GM19395 (cell line): Measurements from ENCODE around the gene RAB23.
A peak's percentile ranks its signal among the peaks of the same experiment; 100 is the strongest.
"Not testable (repeated sequence)": the region's sequence is repeated elsewhere in the genome, so short reads cannot be mapped to it uniquely, and the experiment has no call there.

ENCODE experiments used
- ATAC-seq: cut with Tn5 transposase; IDR thresholded peaks from one replicate; pipeline ENCODE4 v1.9.1; 2021; ENCODE audit warnings: mild to moderate bottlenecking, moderate library complexity; ENCODE audit not compliant: unreplicated experiment

The RAB23 gene

GRCh38 chr6:57243954-57244353 lies 21.8 kb upstream of the RAB23 start:
- no peak for ATAC-seq

- ATAC-seq: not testable (repeated sequence)
These were observed 21.4 kb upstream of the RAB23 start for GRCh38 chr6:57243526-57243925.

GRCh38 chr6:57242505-57242904 lies 20.4 kb upstream of the RAB23 start:
- ATAC-seq: no peak

GRCh38 chr6:57226221-57226620 lies 4.1 kb upstream of the RAB23 start:
- ATAC-seq: no peak

- no peak for ATAC-seq
These were observed 2.8 kb upstream of the RAB23 start for GRCh38 chr6:57224769-57225515.

GRCh38 chr6:57222743-57223077 lies 603 bp upstream of the RAB23 start:
- ATAC-seq: no peak

GRCh38 chr6:57221191-57221935 lies 744 bp downstream of the RAB23 start:
- ATAC-seq: peak; percentile 60

GRCh38 chr6:57220083-57220703 lies 1.9 kb downstream of the RAB23 start:
- ATAC-seq: no peak

GRCh38 chr6:57217270-57217669 lies 4.8 kb downstream of the RAB23 start:
- no peak for ATAC-seq

- ATAC-seq: no peak
These were observed 5.6 kb downstream of the RAB23 start for GRCh38 chr6:57216235-57217101.

GRCh38 chr6:57215260-57215659 lies 6.8 kb downstream of the RAB23 start:
- no peak for ATAC-seq

GRCh38 chr6:57210060-57210459 lies 12.0 kb downstream of the RAB23 start:
- ATAC-seq: no peak

- ATAC-seq: no peak
These were observed 13.1 kb downstream of the RAB23 start for GRCh38 chr6:57209030-57209429.

GRCh38 chr6:57207872-57208271 lies 14.2 kb downstream of the RAB23 start:
- ATAC-seq: no peak

GRCh38 chr6:57207141-57207540 lies 15.0 kb downstream of the RAB23 start:
- no peak for ATAC-seq

GRCh38 chr6:57205550-57206328 lies 16.4 kb downstream of the RAB23 start:
- ATAC-seq: no peak

GRCh38 chr6:57201718-57202117 lies 20.4 kb downstream of the RAB23 start:
- no peak for ATAC-seq

- ATAC-seq: no peak
These were observed 23.0 kb downstream of the RAB23 start for GRCh38 chr6:57198926-57199636.

GRCh38 chr6:57195457-57195856 lies 26.6 kb downstream of the RAB23 start:
- no peak for ATAC-seq

GRCh38 chr6:57193177-57193576 lies 28.9 kb downstream of the RAB23 start:
- no peak for ATAC-seq
